Tongue (tissue), 2 donors: ENCODE results near the gene IRAK1. TPM values are rescaled to one million over a fixed set of nuclear protein-coding genes. Genes with fewer than 3 reads are reported as not detected.

Source experiments
- DNase-seq: peaks from one replicate; pipeline ENCODE4 v3.0.0-alpha.2; 2015
- total RNA-seq: library from RNA; depleted of rRNA; stranded (reverse); fragments of >200 nt; gene quantifications from one replicate; pipeline ENCODE4 v1.2.3, GENCODE V29; 2014

IRAK1 gene
- total RNA-seq, 1 donor from 2014 or later: 20.4 TPM

DNA sequence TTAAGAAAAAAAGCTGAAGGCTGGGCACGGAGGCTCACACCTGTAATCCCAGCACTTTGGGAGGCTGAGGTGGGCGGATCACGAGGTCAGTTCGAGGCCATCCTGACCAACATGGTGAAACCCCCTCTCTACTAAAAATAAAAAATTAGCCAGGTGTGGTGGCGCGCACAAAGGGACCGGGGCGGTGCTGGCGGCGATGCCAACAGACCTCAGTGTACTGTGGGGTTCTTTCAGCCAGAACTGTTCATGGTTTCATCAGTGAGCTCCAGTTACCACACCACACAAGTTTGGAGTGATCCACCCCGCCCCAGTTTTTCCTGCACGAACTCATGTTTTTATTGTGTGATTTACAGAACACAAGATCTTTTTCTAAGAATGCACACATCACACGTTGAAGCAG lies 21.2 kb upstream of the IRAK1 start:
- DNase-seq: no peak

DNA sequence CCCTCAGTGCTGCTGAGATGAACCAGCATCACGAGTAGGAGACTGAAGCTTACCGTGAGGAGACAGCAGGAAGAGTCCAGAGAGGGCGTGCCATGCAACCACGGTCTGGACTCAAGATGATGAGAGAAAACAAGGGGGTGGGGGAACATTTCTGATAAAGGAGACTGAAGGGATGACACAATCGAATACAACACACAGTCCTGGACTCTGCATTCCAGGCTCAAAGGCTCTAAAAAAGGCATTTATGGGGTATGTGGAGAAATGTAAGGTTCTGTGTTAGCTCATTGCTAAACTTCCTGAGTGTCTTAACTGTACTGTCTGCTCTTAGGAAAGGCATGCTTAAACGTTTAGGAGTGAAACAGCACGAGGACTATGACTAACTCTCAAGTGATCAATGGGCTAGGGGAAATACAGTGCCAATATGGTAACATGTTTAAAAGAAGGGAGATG lies 20.6 kb upstream of the IRAK1 start:
- DNase-seq: no peak

DNA sequence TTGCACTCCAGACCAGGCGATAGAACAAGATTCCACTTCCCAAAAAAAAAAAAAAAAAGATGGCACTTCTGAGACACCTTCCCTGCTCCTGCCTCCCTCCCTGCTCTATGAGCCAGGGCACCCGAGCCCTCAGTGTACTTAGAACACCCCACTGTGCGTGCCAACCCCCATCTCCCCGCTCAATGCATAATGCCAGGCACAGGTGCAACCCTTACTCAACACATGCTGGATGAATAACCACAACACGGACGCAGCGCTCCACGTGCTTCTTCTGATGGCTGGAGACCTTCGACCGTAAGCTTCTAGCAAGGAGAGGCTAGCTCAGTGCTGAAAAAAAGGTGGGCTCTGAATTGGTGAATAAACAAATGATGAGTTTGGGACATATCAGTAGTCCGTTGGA lies 19.9 kb upstream of the IRAK1 start:
- no peak for DNase-seq

GRCh38 chrX:154038656-154039055 lies 19.0 kb upstream of the IRAK1 start:
- no peak for DNase-seq

GRCh38 chrX:154037754-154038153 lies 18.1 kb upstream of the IRAK1 start:
- no peak for DNase-seq

DNA sequence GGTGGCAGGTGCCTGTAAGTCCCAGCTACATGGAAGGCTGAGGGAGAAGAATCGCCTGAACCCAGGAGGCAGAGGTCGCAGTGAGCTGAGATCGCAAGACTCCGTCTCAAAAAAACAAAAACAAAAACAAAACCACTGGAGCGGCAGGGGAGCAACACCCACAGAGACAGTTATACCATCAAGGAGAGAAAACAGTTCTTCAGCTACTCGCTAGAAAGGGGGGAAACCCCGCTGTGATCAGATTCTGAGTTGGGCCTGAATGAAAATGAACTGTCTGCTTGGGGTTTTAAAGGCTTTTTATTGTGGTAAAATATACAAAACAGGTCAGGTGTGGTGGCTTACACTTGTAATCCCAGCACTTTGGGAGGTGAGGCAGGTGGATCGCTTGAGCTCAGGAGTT lies 16.8 kb upstream of the IRAK1 start:
- DNase-seq: no peak

DNA sequence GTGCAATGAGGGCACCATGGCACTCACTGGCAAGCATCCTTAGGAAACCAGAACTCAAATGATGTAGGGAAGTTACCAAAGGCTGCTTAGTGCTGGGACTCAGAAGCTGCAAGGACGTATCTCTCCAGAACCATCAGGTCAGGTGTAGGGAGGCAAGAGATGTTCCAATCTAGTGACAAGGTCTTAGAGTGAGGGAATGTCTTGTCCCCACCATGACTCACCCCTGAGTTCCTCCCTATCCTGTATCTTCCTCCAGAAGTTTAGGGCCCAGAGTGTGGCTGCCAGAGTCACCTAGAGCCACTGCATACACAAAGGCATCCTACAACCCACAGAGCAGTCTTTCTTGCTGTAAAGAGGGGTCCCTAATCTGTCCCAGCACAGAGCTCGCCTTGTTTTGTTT lies 14.1 kb upstream of the IRAK1 start:
- DNase-seq: no peak

- no peak for DNase-seq
Observed at GRCh38 chrX:154032653-154033052, 13.0 kb upstream of the IRAK1 start.

- no peak for DNase-seq
Observed at GRCh38 chrX:154032160-154032559, 12.5 kb upstream of the IRAK1 start.

GRCh38 chrX:154030715-154031305 lies 11.1 kb upstream of the IRAK1 start:
- DNase-seq: no peak

GRCh38 chrX:154030266-154030665 lies 10.6 kb upstream of the IRAK1 start:
- DNase-seq: no peak

DNA sequence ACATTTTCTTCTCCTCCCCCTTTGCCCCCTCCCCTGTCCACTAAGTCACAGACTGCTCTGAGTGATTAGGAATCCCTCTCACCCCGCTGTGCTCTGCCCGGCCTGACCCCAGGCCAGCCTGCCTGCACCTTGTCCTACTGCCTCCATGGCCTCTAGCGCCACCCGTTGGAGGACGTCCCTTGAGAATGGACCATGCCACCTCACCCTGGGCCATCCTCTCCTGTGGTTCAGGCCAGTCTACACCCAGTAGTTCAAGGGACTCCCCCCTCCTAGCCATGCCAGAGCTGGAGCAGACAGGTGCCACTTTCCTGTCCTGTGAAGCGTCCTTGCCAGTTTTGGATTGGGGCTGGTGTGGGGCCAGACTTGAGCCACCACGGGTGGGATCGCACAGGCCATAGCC lies 9.7 kb upstream of the IRAK1 start:
- DNase-seq: no peak

GRCh38 chrX:154028502-154029184 lies 8.9 kb upstream of the IRAK1 start:
- DNase-seq: no peak

DNA sequence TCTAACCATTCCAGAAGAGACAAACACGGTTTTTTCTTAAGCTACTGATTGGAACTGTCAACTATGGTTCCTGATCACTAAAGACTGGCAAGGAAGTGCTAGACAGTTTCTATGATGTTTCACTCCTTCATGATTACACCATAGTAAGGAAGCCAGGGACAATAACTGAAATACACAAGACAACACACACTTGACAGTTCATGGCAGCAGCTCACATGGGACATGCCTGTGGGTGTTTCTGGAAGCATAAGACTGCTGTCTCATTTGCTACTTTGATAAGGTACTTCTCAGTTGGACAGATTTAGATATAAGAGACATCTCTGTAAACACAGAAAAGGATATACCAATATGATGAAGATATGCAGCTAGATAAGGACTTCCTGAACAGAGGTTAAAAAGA lies 8.3 kb upstream of the IRAK1 start:
- no peak for DNase-seq

DNA sequence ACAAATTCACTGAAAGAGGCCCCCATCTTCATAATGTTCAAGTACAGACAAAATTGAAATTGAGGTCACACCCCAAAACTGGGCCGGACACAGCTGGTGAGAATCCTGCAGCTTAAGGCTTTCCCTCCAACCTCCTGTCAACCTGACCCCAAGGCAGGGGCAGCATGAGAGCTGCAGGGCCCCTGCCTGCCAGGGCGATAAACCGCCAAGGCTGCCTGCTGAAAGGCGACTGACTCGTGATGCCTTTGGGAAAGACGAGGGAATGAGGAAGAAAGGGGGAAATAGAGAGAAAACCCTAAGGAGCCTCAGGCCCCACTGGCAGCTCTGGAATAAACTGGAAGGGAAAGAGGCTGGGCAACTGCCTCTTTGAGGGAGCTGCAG lies 7.3 kb upstream of the IRAK1 start:
- DNase-seq: no peak

- no peak for DNase-seq
Observed at GRCh38 chrX:154026136-154027021, 6.7 kb upstream of the IRAK1 start.

DNA sequence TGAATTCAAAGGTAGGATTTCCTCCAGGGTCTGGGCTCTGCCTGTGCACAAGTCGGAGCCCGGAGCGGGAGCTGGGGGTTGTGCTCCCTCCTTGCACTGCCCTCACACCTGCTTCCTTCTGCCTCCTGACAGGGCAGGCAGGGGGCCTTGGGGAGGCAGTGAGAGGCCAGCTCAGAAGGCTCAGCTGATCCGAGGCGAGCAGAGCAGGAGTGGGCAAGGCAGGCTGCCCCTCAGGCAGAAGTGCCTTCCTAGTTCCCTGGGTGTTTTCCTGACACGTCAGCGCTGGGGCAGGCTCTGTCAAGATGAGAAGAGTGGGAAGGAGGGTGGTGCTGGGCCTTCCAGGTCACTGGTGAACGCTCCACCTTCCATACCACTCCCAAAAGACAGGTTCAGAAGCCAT lies 5.5 kb upstream of the IRAK1 start:
- DNase-seq: no peak

- DNase-seq: no peak
Observed at GRCh38 chrX:154024271-154024670, 4.6 kb upstream of the IRAK1 start.

GRCh38 chrX:154023276-154024000 lies 3.7 kb upstream of the IRAK1 start:
- no peak for DNase-seq

DNA sequence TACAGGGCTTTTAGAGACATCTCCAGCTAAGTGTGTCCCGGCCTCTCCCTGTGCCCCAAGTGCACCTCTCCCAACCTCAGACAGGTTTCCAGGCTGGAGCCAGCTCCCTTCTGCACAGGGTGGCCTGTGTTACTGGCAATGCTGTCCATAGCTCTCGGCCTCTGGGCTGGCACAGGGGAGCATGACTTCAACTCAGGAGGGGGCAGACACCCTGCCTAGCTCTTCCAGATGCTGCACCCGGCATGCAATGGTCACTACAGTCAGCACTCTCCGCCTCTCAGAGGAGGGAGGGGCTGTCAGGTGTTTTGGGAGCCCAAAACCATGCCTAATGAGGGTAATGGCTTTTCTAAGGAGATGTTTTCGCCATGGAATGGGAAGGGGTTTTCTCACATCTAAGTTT lies 2.4 kb upstream of the IRAK1 start:
- no peak for DNase-seq

- no peak for DNase-seq
Observed at GRCh38 chrX:154021131-154021611, 1.5 kb upstream of the IRAK1 start.

DNA sequence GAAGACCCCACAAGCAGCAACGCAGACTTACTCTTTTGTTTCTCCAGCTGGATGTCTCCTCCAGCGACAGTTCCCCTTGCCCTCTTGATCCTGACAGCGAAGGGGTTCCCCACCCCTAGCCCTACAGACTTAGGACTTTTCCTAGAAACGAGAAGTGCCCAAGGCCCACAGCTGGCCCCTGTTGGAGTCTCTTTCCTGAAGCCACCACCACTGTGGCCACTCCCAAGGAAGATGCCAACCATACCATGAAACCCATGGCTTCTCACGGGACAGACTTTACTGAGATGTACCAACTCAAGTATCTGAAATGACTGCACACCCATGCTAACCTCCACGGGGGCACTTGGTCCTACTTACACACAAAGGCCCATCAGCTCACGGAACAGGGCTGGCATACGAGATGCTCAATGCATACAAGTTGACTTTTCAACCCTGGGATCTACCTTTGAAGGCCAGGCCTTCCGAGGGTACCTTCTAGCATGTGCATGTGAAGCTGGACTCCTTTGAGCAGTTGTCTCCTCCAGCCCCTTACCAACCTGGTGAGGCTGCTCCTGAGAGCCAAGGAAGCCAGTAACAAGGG lies 924 bp upstream of the IRAK1 start:
- DNase-seq: no peak
